Measurements from ENCODE around the gene ST8SIA1.

ST8SIA1 gene

GRCh38 chr12:22282283-22282682 lies 52.2 kb downstream of the ST8SIA1 start:
- no peak for DNase-seq

GRCh38 chr12:22276867-22277266 lies 57.6 kb downstream of the ST8SIA1 start:
- DNase-seq: no peak

- DNase-seq: no peak
Measured at GRCh38 chr12:22276313-22276712, 58.2 kb downstream of the ST8SIA1 start.

- no peak for DNase-seq
Measured at GRCh38 chr12:22275843-22276242, 58.7 kb downstream of the ST8SIA1 start.

GRCh38 chr12:22272335-22273151 lies 62.0 kb downstream of the ST8SIA1 start:
- no peak for DNase-seq

- DNase-seq: no peak
Measured at GRCh38 chr12:22271023-22271422, 63.5 kb downstream of the ST8SIA1 start.

GRCh38 chr12:22268973-22269372 lies 65.5 kb downstream of the ST8SIA1 start:
- DNase-seq: no peak

- DNase-seq: no peak
Measured at GRCh38 chr12:22268406-22268805, 66.1 kb downstream of the ST8SIA1 start.

- DNase-seq: no peak
Measured at GRCh38 chr12:22266101-22266500, 68.4 kb downstream of the ST8SIA1 start.

- DNase-seq: no peak
Measured at GRCh38 chr12:22264380-22264779, 70.1 kb downstream of the ST8SIA1 start.

GRCh38 chr12:22262309-22262708 lies 72.2 kb downstream of the ST8SIA1 start:
- DNase-seq: no peak

- DNase-seq: no peak
Measured at GRCh38 chr12:22257100-22257499, 77.4 kb downstream of the ST8SIA1 start.

- DNase-seq: no peak
Measured at GRCh38 chr12:22256605-22257004, 77.9 kb downstream of the ST8SIA1 start.

- no peak for DNase-seq
Measured at GRCh38 chr12:22256041-22256441, 78.5 kb downstream of the ST8SIA1 start.

- no peak for DNase-seq
Measured at GRCh38 chr12:22255097-22255496, 79.4 kb downstream of the ST8SIA1 start.

GRCh38 chr12:22254478-22254877 lies 80.0 kb downstream of the ST8SIA1 start:
- DNase-seq: no peak

- DNase-seq: no peak
Measured at GRCh38 chr12:22252057-22252456, 82.5 kb downstream of the ST8SIA1 start.

- no peak for DNase-seq
Measured at GRCh38 chr12:22250762-22251161, 83.7 kb downstream of the ST8SIA1 start.

GRCh38 chr12:22248571-22249115 lies 85.9 kb downstream of the ST8SIA1 start:
- DNase-seq: no peak

GRCh38 chr12:22248121-22248520 lies 86.4 kb downstream of the ST8SIA1 start:
- DNase-seq: no peak

GRCh38 chr12:22246217-22246846 lies 88.2 kb downstream of the ST8SIA1 start:
- no peak for DNase-seq

GRCh38 chr12:22242726-22243125 lies 91.8 kb downstream of the ST8SIA1 start:
- DNase-seq: no peak

- DNase-seq: no peak
Measured at GRCh38 chr12:22238211-22238610, 96.3 kb downstream of the ST8SIA1 start.

- no peak for DNase-seq
Measured at GRCh38 chr12:22234561-22234960, 99.9 kb downstream of the ST8SIA1 start.

All from activated effector memory CD4-positive, alpha-beta T cell treated with anti-CD3 and anti-CD28 coated beads, Interleukin-2, amount 50 U/mL, for 16 hours (primary cell).